Stimulated activated memory B cell treated with anti-CD40 and anti-IgM and Interleukin-4, amounts not matched to agents 10 μg/mL and 1 μg/mL and 100 μg/mL, for 72 hours (primary cell): Measurements from ENCODE around the gene PCDH15.

Experiments used
- ATAC-seq: fragments of 150-1000 bp; cut with Tn5 transposase; 2 replicates; pipeline ENCODE4 v1.10.0; 2021
- H3K27ac Mint-ChIP-seq: one replicate; pipeline ENCODE4 v1.8.0; 2022; ENCODE audit warnings: mild to moderate bottlenecking, mixed read lengths
- H3K27me3 Mint-ChIP-seq: one replicate; pipeline ENCODE4 v1.8.0; 2022; ENCODE audit warnings: mixed read lengths
- H3K36me3 Mint-ChIP-seq: one replicate; pipeline ENCODE4 v1.8.0; 2022; ENCODE audit warnings: mixed read lengths
- H3K4me1 Mint-ChIP-seq: one replicate; pipeline ENCODE4 v1.8.0; 2022; ENCODE audit warnings: mixed read lengths
- H3K4me3 Mint-ChIP-seq: one replicate; pipeline ENCODE4 v1.8.0; 2022; ENCODE audit warnings: mild to moderate bottlenecking, moderate library complexity, mixed read lengths
- H3K9me3 Mint-ChIP-seq: one replicate; pipeline ENCODE4 v1.8.0; 2022; ENCODE audit warnings: mixed read lengths

Gene PCDH15

GRCh38 chr10:54749623-54750022, 51.4 kb downstream of the PCDH15 start:
- H3K9me3 Mint-ChIP-seq: peaks cover 8% of the 10 kb centered on the region

GRCh38 chr10:54745436-54745835, 55.6 kb downstream of the PCDH15 start:
- no peaks in the 10 kb centered on the region for H3K27me3 Mint-ChIP-seq

More at GRCh38 chr10:54749623-54750022, 51.4 kb downstream of the PCDH15 start:
- no peak for ATAC-seq
- Mint-ChIP-seq H3K4me1 (no peaks in the 10 kb centered on the region), H3K4me3 (no peak overlapping the region), H3K36me3 (no peaks in the 10 kb centered on the region), H3K27me3 (no peaks in the 10 kb centered on the region), H3K27ac (no peak overlapping the region)

GRCh38 chr10:54742416-54742815, 58.6 kb downstream of the PCDH15 start:
- H3K27me3 Mint-ChIP-seq: no peaks in the 10 kb centered on the region
- no peak overlapping the region for H3K27ac Mint-ChIP-seq
- ATAC-seq: no peak
- H3K36me3 Mint-ChIP-seq: no peaks in the 10 kb centered on the region
- no peak overlapping the region for H3K4me3 Mint-ChIP-seq
- peaks cover 5% of the 10 kb centered on the region for H3K9me3 Mint-ChIP-seq
- H3K4me1 Mint-ChIP-seq: no peaks in the 10 kb centered on the region

More at GRCh38 chr10:54745436-54745835, 55.6 kb downstream of the PCDH15 start:
- Mint-ChIP-seq H3K4me3 (no peak overlapping the region), H3K9me3 (peaks cover 3% of the 10 kb centered on the region), H3K36me3 (no peaks in the 10 kb centered on the region), H3K27ac (no peak overlapping the region), H3K4me1 (no peaks in the 10 kb centered on the region)
- no peak for ATAC-seq

DNA sequence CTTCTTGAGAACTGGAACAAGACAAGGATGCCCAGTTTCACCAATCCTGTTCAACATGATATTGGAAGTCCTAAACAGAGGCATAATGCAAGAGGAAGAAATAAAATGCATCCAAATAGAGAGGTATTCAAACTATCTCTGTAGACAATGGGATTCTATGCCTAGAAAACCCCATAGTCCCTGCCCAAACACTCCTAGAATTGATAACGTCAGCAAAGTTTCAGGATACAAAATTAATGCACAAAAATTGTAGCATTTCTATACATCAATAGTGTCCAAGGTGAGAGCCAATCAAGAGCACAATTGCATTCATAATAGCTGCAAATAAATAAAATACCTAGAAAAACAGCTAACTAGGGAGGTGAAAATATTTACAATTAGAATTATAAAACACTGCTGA, 72.5 kb downstream of the PCDH15 start:
- Mint-ChIP-seq H3K4me1 (no peaks in the 10 kb centered on the region), H3K4me3 (no peak overlapping the region), H3K27me3 (no peaks in the 10 kb centered on the region), H3K9me3 (peaks cover 3% of the 10 kb centered on the region), H3K36me3 (no peaks in the 10 kb centered on the region), H3K27ac (no peak overlapping the region)
- ATAC-seq: no peak

GRCh38 chr10:54722075-54722474, 79.0 kb downstream of the PCDH15 start:
- H3K4me3 Mint-ChIP-seq: no peak overlapping the region
- no peak for ATAC-seq
- peaks cover 9% of the 10 kb centered on the region for H3K9me3 Mint-ChIP-seq
- H3K36me3 Mint-ChIP-seq: no peaks in the 10 kb centered on the region
- H3K27me3 Mint-ChIP-seq: no peaks in the 10 kb centered on the region
- no peak overlapping the region for H3K27ac Mint-ChIP-seq
- H3K4me1 Mint-ChIP-seq: no peaks in the 10 kb centered on the region

- Mint-ChIP-seq H3K4me3 (no peak overlapping the region), H3K36me3 (no peaks in the 10 kb centered on the region), H3K9me3 (no peaks in the 10 kb centered on the region), H3K27ac (no peak overlapping the region), H3K4me1 (no peaks in the 10 kb centered on the region), H3K27me3 (no peaks in the 10 kb centered on the region)
- no peak for ATAC-seq
Measured at GRCh38 chr10:54710918-54711317, 90.1 kb downstream of the PCDH15 start.

GRCh38 chr10:54708591-54708990, 92.4 kb downstream of the PCDH15 start:
- Mint-ChIP-seq H3K27me3 (no peaks in the 10 kb centered on the region), H3K9me3 (no peaks in the 10 kb centered on the region), H3K27ac (no peak overlapping the region), H3K4me1 (no peaks in the 10 kb centered on the region), H3K4me3 (no peak overlapping the region), H3K36me3 (no peaks in the 10 kb centered on the region)
- ATAC-seq: no peak

DNA sequence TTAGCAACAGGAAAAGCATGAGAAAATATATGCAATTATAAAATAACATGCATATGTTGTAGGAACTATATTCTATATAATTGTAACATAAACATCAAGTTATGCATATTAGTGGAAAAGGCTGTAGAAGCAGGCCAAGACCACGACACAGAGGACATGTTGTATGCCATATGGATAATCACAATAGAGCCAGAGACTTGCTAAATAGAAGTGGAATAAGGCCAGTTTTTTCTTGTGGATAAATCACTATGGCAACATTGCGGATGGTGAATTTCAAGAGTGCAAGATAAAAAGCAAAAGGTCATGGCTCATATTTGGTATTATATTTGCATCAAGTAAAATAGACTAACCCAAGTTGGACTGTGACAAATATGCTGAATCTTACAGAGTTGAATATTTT, 93.0 kb downstream of the PCDH15 start:
- H3K36me3 Mint-ChIP-seq: no peaks in the 10 kb centered on the region
- no peaks in the 10 kb centered on the region for H3K27me3 Mint-ChIP-seq
- no peak overlapping the region for H3K4me3 Mint-ChIP-seq
- no peaks in the 10 kb centered on the region for H3K9me3 Mint-ChIP-seq
- no peaks in the 10 kb centered on the region for H3K4me1 Mint-ChIP-seq
- H3K27ac Mint-ChIP-seq: no peak overlapping the region
- no peak for ATAC-seq

DNA sequence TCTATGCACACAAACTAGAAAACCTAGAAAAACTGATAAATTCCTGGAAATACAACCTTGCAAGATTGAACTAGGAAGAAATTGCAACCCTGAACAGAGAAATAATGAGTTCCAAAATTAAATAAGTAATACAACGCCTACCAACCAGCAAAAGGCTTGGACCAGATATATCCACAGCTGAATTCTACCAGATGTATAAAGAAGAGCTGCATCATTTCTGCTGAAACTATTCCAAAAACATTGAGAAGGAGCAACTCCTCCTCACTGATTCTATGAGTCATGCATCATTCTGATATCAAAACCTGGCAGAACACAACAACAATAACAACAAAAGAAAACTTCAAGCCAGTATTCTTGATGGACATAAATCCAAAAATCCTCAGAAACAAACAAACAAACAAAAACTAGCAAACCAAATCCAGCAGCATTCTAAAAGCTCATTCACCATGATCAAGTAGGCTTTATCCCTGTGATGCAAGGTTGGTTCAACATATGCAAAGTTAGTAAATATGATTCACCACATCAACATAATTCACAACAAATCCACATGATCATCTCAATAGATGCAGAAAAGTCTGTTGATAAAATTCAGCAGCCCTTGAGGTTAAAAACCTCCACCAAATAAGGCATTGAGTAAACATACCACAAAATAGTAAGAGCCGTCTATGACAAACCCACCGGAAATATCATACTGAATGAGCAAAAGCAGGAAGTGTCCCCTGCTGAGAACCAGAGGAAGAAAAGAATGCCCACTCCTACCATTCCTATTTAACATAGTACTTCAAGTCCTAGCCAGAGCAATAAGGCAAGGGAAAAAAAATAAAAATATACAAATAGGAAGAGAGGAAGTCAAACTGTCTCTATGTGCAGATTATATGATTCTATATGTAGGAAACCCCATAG, 98.2 kb downstream of the PCDH15 start:
- Mint-ChIP-seq H3K27me3 (no peaks in the 10 kb centered on the region), H3K4me3 (no peak overlapping the region), H3K4me1 (no peaks in the 10 kb centered on the region), H3K27ac (no peak overlapping the region), H3K9me3 (peaks cover 6% of the 10 kb centered on the region), H3K36me3 (no peaks in the 10 kb centered on the region)
- ATAC-seq: no peak

DNA sequence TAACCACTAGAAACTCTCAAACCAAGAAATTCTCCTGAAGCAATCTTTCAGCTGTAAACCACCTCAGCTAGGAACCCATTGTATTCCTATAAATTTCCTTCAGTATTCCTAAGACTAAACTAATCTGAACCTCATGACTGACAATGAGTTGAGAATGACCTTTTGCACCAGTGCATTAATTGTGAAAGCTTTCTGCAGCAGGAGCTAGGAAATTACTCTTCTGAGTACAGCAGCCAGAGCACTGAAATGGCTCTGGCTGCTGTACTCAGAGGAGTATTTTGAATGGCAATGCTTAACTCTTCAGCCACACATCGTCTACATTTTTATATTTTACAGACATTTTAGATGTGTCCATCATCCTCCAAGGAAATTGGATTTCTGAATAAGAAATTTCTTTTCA, 109.7 kb downstream of the PCDH15 start:
- Mint-ChIP-seq H3K36me3 (no peaks in the 10 kb centered on the region), H3K27ac (no peak overlapping the region), H3K27me3 (no peaks in the 10 kb centered on the region), H3K9me3 (peaks cover 3% of the 10 kb centered on the region), H3K4me3 (no peak overlapping the region), H3K4me1 (no peaks in the 10 kb centered on the region)
- ATAC-seq: no peak

GRCh38 chr10:54682554-54682953, 118.5 kb downstream of the PCDH15 start:
- Mint-ChIP-seq H3K27me3 (no peaks in the 10 kb centered on the region), H3K4me1 (no peaks in the 10 kb centered on the region), H3K27ac (no peak overlapping the region), H3K9me3 (no peaks in the 10 kb centered on the region), H3K4me3 (no peak overlapping the region), H3K36me3 (no peaks in the 10 kb centered on the region)
- ATAC-seq: no peak

- Mint-ChIP-seq H3K9me3 (no peaks in the 10 kb centered on the region), H3K36me3 (no peaks in the 10 kb centered on the region), H3K4me3 (no peak overlapping the region), H3K27ac (no peak overlapping the region), H3K27me3 (no peaks in the 10 kb centered on the region), H3K4me1 (no peaks in the 10 kb centered on the region)
- ATAC-seq: no peak
Measured at GRCh38 chr10:54681136-54681535, 119.9 kb downstream of the PCDH15 start.

- no peaks in the 10 kb centered on the region for H3K4me1 Mint-ChIP-seq
- H3K4me3 Mint-ChIP-seq: no peak overlapping the region
- H3K9me3 Mint-ChIP-seq: no peaks in the 10 kb centered on the region
- no peaks in the 10 kb centered on the region for H3K36me3 Mint-ChIP-seq
- no peak overlapping the region for H3K27ac Mint-ChIP-seq
- ATAC-seq: no peak
- H3K27me3 Mint-ChIP-seq: no peaks in the 10 kb centered on the region
Measured at GRCh38 chr10:54667136-54667535, 133.9 kb downstream of the PCDH15 start.

DNA sequence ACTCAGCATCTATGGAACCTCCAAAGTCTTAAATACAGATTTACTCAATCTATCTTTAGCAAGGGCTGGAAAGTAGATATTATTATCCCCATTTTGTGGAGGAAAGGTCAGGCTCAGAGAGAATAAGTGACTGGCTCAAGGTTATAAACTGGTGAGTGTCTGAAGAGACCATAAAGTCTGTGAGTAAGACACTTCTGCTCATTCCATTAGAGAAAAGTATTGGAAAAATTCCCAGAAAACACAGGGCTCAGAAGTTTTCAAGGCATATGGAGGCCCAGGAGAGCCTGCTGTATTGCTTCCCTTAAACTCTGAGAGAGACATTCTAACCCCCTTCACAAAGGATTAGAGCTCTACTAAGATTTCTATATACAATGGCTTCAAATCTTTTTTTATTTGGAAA, 134.8 kb downstream of the PCDH15 start:
- no peak for ATAC-seq
- H3K27me3 Mint-ChIP-seq: no peaks in the 10 kb centered on the region
- H3K36me3 Mint-ChIP-seq: no peaks in the 10 kb centered on the region
- no peak overlapping the region for H3K4me3 Mint-ChIP-seq
- H3K4me1 Mint-ChIP-seq: no peaks in the 10 kb centered on the region
- no peak overlapping the region for H3K27ac Mint-ChIP-seq
- H3K9me3 Mint-ChIP-seq: no peaks in the 10 kb centered on the region

DNA sequence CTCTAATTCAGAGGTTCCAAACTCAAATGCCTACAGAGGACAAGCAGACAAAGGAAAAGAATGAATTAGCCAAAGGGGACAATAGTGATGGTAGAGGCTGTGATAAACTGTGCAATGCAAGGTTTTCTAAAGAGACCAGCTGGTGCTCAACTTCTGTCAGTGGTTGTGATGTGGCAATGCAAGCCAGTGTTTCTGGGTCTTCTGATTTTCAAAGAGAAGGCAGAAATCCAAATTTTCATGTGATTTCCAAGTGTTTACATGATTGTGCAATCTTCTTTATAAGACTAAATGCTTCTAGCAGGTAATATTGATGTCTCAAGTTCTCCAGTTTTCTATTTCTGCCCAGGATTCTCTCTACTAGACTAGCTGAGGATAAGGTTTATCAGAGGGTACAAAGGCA, 135.9 kb downstream of the PCDH15 start:
- no peak overlapping the region for H3K4me3 Mint-ChIP-seq
- no peaks in the 10 kb centered on the region for H3K4me1 Mint-ChIP-seq
- H3K36me3 Mint-ChIP-seq: no peaks in the 10 kb centered on the region
- H3K27me3 Mint-ChIP-seq: no peaks in the 10 kb centered on the region
- no peak for ATAC-seq
- H3K9me3 Mint-ChIP-seq: no peaks in the 10 kb centered on the region
- H3K27ac Mint-ChIP-seq: no peak overlapping the region

GRCh38 chr10:54660397-54660796, 140.6 kb downstream of the PCDH15 start:
- H3K4me1 Mint-ChIP-seq: no peaks in the 10 kb centered on the region
- ATAC-seq: no peak
- no peaks in the 10 kb centered on the region for H3K36me3 Mint-ChIP-seq
- no peaks in the 10 kb centered on the region for H3K27me3 Mint-ChIP-seq
- no peaks in the 10 kb centered on the region for H3K9me3 Mint-ChIP-seq
- no peak overlapping the region for H3K4me3 Mint-ChIP-seq
- no peak overlapping the region for H3K27ac Mint-ChIP-seq
